Measurements from ENCODE around the gene MYLK.

The MYLK gene

DNA sequence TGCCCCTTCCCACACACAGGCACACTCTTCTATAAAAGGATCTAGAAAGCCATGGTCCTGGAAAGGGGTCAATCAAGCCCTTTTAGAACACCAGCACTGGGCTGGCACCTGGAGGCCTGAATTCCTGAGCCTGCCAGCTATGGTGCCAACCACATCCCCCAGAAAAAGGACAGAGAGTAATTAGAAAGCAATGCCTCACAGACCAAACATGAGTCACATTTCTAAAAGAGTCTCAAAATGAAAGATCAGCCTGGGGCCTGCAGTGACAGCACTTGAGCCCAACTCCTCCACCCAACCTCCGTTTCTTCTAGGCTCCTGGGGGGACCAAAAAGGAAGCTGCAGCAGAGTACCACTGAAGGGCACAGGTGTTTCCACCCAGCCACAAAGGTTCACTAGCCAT lies 14.1 kb downstream of the MYLK start:
- no peaks in the 10 kb centered on the region for H3K36me3 ChIP-seq (ENCODE audit: insufficient read depth, low read length)
- H2AFZ ChIP-seq (ENCODE audit: low read depth, low read length), result no peak overlapping the region
- H3K4me1 ChIP-seq (ENCODE audit: insufficient read depth, low read length), result no peaks in the 10 kb centered on the region
- H3K4me3 ChIP-seq (ENCODE audit: low read length), result no peak overlapping the region
- no peaks in the 10 kb centered on the region for H3K27me3 ChIP-seq (ENCODE audit: insufficient read depth, low read length)
- no peaks in the 10 kb centered on the region for H3K9me3 ChIP-seq (ENCODE audit: low read length)

GRCh38 chr3:123869165-123869564 lies 15.0 kb downstream of the MYLK start:
- no peaks in the 10 kb centered on the region for H3K27me3 ChIP-seq (ENCODE audit: insufficient read depth, low read length)
- no peaks in the 10 kb centered on the region for H3K36me3 ChIP-seq (ENCODE audit: insufficient read depth, low read length)
- H3K9me3 ChIP-seq (ENCODE audit: low read length), result no peaks in the 10 kb centered on the region
- no peak overlapping the region for H3K4me3 ChIP-seq (ENCODE audit: low read length)
- no peak overlapping the region for H2AFZ ChIP-seq (ENCODE audit: low read depth, low read length)
- no peaks in the 10 kb centered on the region for H3K4me1 ChIP-seq (ENCODE audit: insufficient read depth, low read length)

GRCh38 chr3:123864706-123865105 lies 19.4 kb downstream of the MYLK start:
- Histone ChIP-seq H2AFZ (ENCODE audit: low read depth, low read length) (no peak overlapping the region), H3K36me3 (ENCODE audit: insufficient read depth, low read length) (no peaks in the 10 kb centered on the region), H3K9me3 (ENCODE audit: low read length) (no peaks in the 10 kb centered on the region), H3K4me1 (ENCODE audit: insufficient read depth, low read length) (no peaks in the 10 kb centered on the region), H3K27me3 (ENCODE audit: insufficient read depth, low read length) (no peaks in the 10 kb centered on the region), H3K4me3 (ENCODE audit: low read length) (no peak overlapping the region)

GRCh38 chr3:123862152-123862551 lies 22.0 kb downstream of the MYLK start:
- H2AFZ ChIP-seq (ENCODE audit: low read depth, low read length), result no peak overlapping the region
- H3K36me3 ChIP-seq (ENCODE audit: insufficient read depth, low read length), result no peaks in the 10 kb centered on the region
- H3K4me3 ChIP-seq (ENCODE audit: low read length), result no peak overlapping the region
- no peaks in the 10 kb centered on the region for H3K4me1 ChIP-seq (ENCODE audit: insufficient read depth, low read length)
- H3K9me3 ChIP-seq (ENCODE audit: low read length), result no peaks in the 10 kb centered on the region
- no peaks in the 10 kb centered on the region for H3K27me3 ChIP-seq (ENCODE audit: insufficient read depth, low read length)

DNA sequence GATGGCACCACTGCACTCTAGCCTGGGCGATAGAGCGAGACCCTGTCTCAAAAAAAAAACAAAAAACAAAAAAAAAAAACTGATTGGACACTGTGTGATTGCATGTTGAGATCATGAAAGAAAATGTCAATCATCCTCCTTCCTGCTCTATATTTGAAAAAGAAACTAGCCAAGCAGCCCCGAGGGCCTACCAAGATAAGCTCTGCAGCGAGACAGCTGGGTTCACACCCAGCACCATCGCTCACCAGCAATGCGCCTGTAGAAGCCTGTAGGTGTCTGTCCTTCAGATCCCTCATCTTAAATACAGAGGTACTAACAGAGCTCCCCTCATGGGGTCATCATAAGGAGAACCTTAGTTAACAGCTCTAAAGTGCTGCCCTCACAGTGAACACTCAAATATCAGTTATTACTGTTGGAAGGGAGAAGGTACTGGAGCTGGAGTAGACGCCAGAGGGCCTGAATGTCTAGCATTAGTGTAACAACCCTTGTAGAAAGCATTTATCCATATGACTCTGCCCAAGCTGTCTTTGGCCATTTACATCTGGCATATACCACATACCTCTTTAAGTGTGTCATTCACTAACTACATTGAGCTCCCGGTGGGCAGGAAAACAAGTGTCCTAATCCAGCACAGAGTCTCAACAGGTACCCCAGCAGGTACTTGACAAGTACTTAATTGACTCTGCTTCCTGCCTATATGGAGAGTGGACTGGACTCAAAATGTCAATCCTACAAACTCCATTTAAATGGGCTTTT lies 22.9 kb downstream of the MYLK start:
- H2AFZ ChIP-seq (ENCODE audit: low read depth, low read length), result no peak overlapping the region
- H3K9me3 ChIP-seq (ENCODE audit: low read length), result no peaks in the 10 kb centered on the region
- no peaks in the 10 kb centered on the region for H3K4me1 ChIP-seq (ENCODE audit: insufficient read depth, low read length)
- no peaks in the 10 kb centered on the region for H3K27me3 ChIP-seq (ENCODE audit: insufficient read depth, low read length)
- H3K4me3 ChIP-seq (ENCODE audit: low read length), result no peak overlapping the region
- H3K36me3 ChIP-seq (ENCODE audit: insufficient read depth, low read length), result no peaks in the 10 kb centered on the region

- Histone ChIP-seq H3K4me1 (ENCODE audit: insufficient read depth, low read length) (no peaks in the 10 kb centered on the region), H3K27me3 (ENCODE audit: insufficient read depth, low read length) (no peaks in the 10 kb centered on the region), H3K36me3 (ENCODE audit: insufficient read depth, low read length) (no peaks in the 10 kb centered on the region), H2AFZ (ENCODE audit: low read depth, low read length) (no peak overlapping the region), H3K4me3 (ENCODE audit: low read length) (no peak overlapping the region), H3K9me3 (ENCODE audit: low read length) (no peaks in the 10 kb centered on the region)
These were observed 25.0 kb downstream of the MYLK start for GRCh38 chr3:123859177-123859576.

DNA sequence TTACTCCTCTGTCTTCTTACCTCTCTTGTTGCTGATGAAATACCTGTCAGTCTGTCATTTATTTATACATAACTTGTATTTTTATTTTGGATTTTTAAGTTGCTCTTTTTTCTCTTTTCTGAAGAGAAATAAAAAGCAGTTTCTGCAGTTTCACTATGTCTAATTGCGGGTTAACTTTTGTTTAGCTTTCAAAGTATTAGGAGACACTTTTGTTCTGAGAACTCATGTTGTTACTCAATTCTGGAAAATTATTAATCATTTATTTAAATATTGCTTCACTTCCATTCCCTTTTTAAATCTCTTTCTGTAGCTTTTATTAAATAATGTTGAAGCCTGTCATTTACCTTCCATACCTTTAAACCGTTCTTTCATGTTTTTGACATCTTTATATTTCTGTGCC lies 29.2 kb downstream of the MYLK start:
- H3K9me3 ChIP-seq (ENCODE audit: low read length), result no peaks in the 10 kb centered on the region
- H3K4me1 ChIP-seq (ENCODE audit: insufficient read depth, low read length), result no peaks in the 10 kb centered on the region
- H2AFZ ChIP-seq (ENCODE audit: low read depth, low read length), result no peak overlapping the region
- no peaks in the 10 kb centered on the region for H3K36me3 ChIP-seq (ENCODE audit: insufficient read depth, low read length)
- H3K4me3 ChIP-seq (ENCODE audit: low read length), result no peak overlapping the region
- no peaks in the 10 kb centered on the region for H3K27me3 ChIP-seq (ENCODE audit: insufficient read depth, low read length)

- Histone ChIP-seq H3K27me3 (ENCODE audit: insufficient read depth, low read length) (no peaks in the 10 kb centered on the region), H3K4me3 (ENCODE audit: low read length) (no peak overlapping the region), H3K36me3 (ENCODE audit: insufficient read depth, low read length) (no peaks in the 10 kb centered on the region), H3K4me1 (ENCODE audit: insufficient read depth, low read length) (no peaks in the 10 kb centered on the region), H2AFZ (ENCODE audit: low read depth, low read length) (no peak overlapping the region), H3K9me3 (ENCODE audit: low read length) (no peaks in the 10 kb centered on the region)
These were observed 30.3 kb downstream of the MYLK start for GRCh38 chr3:123853686-123854372.

DNA sequence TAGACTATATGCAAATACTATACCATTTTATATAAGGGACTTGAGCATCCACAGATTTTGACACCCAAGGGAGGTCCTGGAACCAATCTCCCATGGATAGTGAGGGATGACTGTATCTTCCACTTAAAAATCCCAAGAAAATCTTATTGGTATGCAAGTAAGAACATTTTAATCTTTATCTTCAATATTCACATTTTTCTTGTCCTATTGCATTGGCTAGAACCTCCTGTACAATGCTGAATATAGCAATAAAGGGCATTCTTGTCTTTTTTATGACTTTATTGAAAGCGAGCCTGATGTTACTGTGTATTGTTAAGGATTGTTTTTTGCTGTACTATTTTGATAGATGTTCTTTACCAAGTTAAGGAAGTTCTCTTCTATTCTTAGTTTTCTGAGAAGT lies 36.9 kb downstream of the MYLK start:
- H3K9me3 ChIP-seq (ENCODE audit: low read length), result peaks cover 5% of the 10 kb centered on the region
- H3K36me3 ChIP-seq (ENCODE audit: insufficient read depth, low read length), result no peaks in the 10 kb centered on the region
- no peaks in the 10 kb centered on the region for H3K27me3 ChIP-seq (ENCODE audit: insufficient read depth, low read length)
- no peak overlapping the region for H2AFZ ChIP-seq (ENCODE audit: low read depth, low read length)
- H3K4me1 ChIP-seq (ENCODE audit: insufficient read depth, low read length), result peaks cover 21% of the 10 kb centered on the region
- H3K4me3 ChIP-seq (ENCODE audit: low read length), result no peak overlapping the region

DNA sequence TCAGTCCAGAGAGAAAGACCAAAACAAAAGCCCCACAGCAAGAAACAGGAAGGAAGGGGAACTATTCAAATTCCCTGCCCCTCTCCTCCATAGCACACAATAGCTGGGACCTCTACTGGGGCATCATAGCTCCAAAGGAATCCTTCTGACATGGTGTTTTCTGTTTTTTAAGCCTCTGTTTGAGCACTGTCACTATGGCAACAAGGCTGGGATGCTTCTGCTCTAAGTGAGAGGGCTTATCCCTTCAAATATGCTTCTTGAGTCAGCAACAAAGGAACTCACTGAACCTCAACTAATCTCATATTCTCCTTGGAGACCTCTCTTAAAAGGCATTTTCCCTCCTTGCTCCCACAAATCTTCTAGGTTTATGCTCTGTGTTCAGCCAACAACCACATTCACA lies 40.5 kb downstream of the MYLK start:
- no peak overlapping the region for H3K4me3 ChIP-seq (ENCODE audit: low read length)
- H3K4me1 ChIP-seq (ENCODE audit: insufficient read depth, low read length), result peaks cover 21% of the 10 kb centered on the region
- H2AFZ ChIP-seq (ENCODE audit: low read depth, low read length), result peak overlapping the region; percentile 12
- H3K9me3 ChIP-seq (ENCODE audit: low read length), result peaks cover 4% of the 10 kb centered on the region
- H3K27me3 ChIP-seq (ENCODE audit: insufficient read depth, low read length), result no peaks in the 10 kb centered on the region
- H3K36me3 ChIP-seq (ENCODE audit: insufficient read depth, low read length), result no peaks in the 10 kb centered on the region

DNA sequence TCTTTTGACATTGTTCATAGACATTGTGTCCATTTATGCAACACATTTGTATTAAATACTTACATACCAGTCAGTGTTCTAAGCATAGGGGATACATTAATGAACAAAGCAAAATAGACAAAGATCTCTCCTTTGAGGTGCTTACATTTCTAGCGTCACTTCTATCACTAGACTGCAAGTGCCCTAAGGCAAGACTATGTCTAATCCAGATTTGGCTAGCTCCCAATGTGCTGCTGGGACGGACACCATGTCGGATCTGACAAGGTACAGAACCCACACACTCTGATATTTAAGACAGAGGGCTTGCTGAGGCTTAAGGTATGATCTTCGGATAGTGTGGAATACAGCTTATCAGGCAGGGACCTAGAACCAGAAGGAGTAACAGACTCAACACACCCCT lies 41.4 kb downstream of the MYLK start:
- H2AFZ ChIP-seq (ENCODE audit: low read depth, low read length), result peak overlapping the region; percentile 12
- no peaks in the 10 kb centered on the region for H3K27me3 ChIP-seq (ENCODE audit: insufficient read depth, low read length)
- H3K36me3 ChIP-seq (ENCODE audit: insufficient read depth, low read length), result no peaks in the 10 kb centered on the region
- peaks cover 21% of the 10 kb centered on the region for H3K4me1 ChIP-seq (ENCODE audit: insufficient read depth, low read length)
- no peak overlapping the region for H3K4me3 ChIP-seq (ENCODE audit: low read length)
- H3K9me3 ChIP-seq (ENCODE audit: low read length), result no peaks in the 10 kb centered on the region

GRCh38 chr3:123841476-123842238 lies 42.5 kb downstream of the MYLK start:
- Histone ChIP-seq H2AFZ (ENCODE audit: low read depth, low read length) (no peak overlapping the region), H3K4me3 (ENCODE audit: low read length) (no peak overlapping the region), H3K36me3 (ENCODE audit: insufficient read depth, low read length) (no peaks in the 10 kb centered on the region), H3K27me3 (ENCODE audit: insufficient read depth, low read length) (no peaks in the 10 kb centered on the region), H3K4me1 (ENCODE audit: insufficient read depth, low read length) (peaks cover 21% of the 10 kb centered on the region), H3K9me3 (ENCODE audit: low read length) (peaks cover 1% of the 10 kb centered on the region)

DNA sequence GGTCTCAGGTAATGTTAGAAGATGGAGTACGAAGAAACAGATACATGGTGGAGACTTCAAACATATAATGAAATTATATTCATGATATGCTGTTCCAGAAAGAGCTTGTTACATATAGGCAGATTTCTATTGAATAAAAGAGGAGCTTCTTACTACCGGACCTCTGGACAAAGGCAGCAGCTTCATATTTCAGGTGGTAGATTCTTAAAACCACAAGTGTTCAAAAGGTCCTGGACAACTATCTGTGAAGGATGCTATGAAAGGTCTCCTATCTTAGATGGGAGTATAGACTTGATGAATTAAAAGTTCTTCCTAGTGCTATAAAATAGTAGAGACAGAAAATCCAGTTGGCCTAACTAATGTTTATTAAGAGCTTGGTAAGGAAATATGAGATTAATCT lies 43.2 kb downstream of the MYLK start:
- peaks cover 1% of the 10 kb centered on the region for H3K9me3 ChIP-seq (ENCODE audit: low read length)

More for the DNA sequence above, 43.2 kb downstream of the MYLK start:
- Histone ChIP-seq H3K27me3 (ENCODE audit: insufficient read depth, low read length) (no peaks in the 10 kb centered on the region), H3K4me1 (ENCODE audit: insufficient read depth, low read length) (peaks cover 21% of the 10 kb centered on the region), H2AFZ (ENCODE audit: low read depth, low read length) (no peak overlapping the region), H3K36me3 (ENCODE audit: insufficient read depth, low read length) (no peaks in the 10 kb centered on the region), H3K4me3 (ENCODE audit: low read length) (no peak overlapping the region)

Data from neuron (in vitro differentiated cells).